HG02840 (cell line): ENCODE measurements around the gene EHMT1.
A peak's percentile ranks its signal among the peaks of the same experiment; 100 is the strongest.

Source experiments
- ATAC-seq: cut with Tn5 transposase; IDR thresholded peaks from one replicate; pipeline ENCODE4 v1.9.1; 2021; ENCODE audit warnings: mild to moderate bottlenecking, moderate library complexity, moderate number of reproducible peaks; ENCODE audit not compliant: unreplicated experiment, low FRiP score

The EHMT1 gene

DNA sequence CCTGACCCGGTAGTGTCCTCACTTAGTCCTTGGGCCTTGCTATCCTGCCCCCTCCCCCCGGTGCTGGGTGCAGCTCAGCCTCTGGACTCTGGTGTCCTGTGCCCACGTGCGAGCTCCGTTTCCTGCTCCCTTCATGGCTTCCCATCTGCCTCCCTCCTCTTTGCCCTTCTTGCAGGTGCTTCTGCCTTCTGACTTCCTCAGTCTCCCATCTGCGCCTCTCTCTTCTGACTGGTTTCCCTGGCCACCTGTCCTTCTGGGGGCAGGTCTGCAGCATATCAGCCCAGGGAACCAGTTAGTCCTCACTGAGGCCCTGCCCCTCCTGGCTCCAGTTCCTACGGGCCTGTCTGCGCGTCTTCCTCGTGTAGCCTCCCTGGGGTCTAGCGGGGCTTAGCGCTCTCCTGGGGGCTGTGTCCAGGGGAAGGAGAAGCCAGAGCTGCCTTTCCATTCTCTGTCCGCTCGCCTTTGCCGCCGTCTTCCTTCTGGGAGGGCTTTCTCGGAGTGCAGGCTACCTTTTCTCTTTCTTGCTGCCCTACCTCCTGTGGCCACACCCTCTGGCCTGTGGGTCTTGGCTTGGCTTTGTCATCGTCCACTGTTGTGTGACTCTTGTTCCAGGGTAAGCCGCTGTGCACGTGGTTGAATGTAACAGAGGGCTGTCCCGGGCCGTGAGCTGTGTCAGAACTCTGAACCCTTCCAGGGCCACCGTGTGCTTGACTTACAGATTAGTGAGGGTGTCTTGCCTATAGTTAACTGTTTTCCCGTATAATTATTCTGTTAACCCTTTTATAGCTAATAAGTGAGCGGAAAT is 51.8 kb downstream of the EHMT1 start:
- ATAC-seq = no peak

DNA sequence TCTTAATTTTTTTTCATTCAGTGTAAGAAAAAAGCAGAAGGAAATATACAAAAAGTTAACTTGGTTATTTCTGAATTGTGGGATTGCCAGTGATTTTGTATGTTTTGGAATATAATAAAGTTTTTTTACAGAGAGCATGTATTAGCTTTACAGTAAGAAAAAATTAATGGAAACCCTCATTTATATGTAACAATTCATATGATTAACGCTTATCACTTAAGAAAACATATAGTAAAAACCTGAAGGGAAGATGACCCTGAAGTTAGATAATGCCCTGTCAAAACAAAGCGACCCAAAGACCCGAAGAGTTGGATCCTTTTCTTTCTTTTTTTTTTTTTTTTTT is 52.4 kb downstream of the EHMT1 start:
- ATAC-seq = no peak

DNA sequence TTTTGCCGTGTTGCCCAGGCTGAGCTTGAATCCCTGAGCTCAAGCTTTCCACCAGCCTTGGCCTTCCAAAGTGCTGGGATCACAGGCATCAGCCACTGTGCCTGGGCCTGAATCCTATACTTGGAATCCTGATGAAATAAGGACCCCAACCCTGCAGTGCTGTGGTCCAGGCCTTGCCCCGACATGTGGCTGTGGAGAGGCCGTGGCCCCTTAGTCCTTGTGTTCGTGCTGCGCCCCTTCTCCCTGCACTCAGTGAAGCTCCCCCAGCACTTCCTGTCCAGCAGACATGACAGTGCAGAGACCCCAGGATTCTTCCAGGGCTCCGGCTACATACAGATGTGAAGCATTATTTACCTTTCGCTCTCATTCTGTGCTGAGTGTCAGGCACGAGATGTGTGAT is 52.9 kb downstream of the EHMT1 start:
- no peak for ATAC-seq

DNA sequence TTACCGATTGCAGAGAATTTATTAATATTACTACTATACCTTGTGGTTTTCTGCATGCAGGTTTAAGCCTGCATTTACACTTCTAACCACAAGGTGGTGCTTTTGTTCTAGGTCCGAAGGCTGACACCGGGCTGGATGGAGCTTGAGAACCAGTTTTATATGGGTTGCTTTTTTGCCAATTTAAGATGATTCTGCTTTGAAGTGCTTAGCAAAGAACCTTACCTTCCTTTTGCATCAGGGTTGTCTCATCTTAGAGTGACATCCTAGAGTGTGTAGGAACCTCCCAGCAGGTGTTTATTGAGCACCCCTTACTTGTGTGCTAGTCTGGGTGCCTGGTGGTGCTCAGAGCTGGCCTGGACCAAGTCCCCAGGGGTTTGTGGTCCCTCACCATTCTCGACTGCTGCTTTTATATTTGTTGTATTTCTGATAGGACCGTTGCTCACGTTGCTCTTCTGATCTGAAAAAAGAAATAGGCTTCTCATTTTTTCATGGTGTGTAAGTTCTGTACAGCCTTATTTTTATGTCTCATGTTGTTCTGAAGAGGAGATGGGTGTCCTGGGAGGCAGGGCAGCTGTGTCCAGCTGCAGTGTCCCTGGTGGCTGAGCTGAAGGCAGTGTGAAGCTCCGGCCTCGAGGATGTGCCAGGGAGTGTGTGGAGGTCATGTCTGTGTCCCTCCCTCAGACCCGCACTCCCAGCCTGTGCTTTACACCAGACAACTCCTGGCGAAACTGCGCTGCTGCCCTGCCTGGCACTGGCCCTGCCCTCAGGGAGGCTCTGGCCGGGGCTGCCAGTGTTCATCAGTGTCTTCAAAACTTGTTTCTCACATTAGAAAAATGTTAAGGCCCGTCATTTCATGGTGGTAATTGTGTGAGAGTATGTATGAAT is 54.3 kb downstream of the EHMT1 start:
- peak; percentile 68 for ATAC-seq

DNA sequence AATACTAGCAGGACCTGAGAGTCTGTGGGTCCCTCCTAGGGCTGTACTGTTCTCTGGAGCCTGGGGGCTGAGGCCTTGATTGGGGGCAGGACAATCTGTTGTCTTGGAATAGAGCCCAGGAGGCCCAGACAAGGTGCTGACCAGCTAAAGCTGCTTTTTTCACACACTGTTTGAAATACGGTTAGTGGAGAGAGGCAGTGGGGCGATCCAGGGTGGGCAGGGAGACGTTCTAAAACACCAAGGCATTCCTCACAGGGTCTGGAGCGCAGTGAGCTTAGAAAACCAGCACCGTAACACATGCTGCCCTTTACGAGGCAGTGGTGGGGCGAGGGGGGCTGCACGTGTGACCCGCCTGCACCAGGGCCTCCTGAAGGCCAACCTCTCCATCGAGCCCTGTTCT is 55.1 kb downstream of the EHMT1 start:
- ATAC-seq = no peak

DNA sequence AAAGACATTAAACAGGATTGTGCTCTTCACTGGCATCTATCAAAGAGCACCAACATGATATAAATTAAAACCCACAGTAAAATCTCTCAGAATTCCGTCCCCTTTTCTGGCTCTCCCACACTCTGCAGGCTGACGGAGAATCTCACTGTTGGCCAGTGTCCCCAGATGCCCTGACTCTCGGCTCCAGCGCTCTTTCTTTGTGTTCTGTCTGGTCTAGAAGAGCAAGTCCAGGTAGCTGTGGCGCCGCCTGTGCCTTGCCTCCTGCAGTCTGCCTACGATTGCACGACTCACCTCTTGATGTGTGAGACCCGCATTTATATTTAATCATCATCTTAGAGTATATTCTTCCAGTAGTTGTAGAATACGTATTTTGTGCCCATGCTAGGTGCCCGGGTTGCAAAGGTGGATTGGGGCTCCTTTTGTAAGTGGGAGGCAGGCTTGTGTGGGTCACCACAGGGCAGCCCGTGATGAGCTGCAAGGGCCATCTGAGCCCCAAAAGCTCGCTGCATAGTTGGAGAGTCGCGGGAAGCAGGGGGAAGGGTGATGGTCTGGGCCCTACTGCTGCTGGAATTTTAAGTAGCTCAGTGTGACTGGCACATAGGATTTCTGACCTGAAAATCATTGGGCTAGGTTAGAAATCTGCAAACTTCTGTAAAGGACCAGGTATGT is 55.6 kb downstream of the EHMT1 start:
- ATAC-seq = no peak

DNA sequence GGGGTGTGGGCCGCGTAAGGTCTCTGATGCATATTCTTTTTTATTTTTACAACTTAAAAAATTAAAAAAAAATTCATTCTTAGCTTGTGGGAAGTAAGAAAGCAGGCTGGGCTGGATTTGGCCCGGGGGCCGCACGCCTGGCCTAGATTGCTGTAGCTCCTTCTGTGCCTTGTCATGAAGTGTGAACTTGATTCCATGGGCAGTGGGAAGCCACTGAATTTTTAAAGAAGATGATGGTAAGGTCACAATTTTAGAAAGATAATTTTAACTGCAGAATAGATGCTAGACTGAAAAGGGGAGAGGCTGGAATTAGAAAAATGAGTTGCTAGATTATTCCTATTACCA is 56.1 kb downstream of the EHMT1 start:
- no peak for ATAC-seq

DNA sequence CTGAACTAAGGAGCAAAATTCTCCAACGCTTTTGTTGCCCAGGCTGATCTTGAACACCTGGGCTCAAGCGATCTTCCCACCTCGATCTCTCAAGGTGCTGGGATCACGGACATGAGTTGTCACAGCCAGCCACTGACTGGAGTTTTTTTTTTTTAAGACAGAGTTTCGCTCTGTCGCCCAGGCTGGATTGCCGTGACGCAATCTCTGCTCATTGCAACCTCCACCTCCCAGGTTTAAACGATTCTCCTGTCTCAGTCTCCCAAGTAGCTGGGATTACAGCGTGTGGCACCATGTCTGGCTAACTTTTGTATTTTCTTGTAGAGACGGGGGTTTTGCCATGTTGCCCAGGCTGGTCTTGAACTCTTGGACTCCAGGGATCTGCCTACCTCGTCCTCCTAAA is 58.2 kb downstream of the EHMT1 start:
- ATAC-seq = no peak

DNA sequence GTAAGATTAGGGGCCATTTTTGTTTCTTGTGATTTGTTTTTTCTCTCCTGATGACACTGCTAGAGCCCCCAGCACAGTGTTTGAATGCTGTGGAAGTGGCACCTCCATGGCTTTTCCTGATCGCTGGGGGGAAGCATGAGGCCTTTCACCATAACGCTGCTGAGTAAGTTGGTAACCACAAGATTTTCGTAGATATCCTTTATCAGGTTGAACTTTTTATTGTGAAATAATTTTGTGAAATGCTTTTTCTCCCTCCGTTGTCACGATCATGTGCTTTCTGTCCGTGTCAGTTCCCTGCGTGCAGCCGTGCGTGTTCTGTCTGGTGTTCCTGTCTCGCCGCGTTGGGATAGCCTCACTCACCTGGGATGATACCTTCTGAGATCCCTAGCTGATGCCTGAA is 59.4 kb downstream of the EHMT1 start:
- no peak for ATAC-seq

DNA sequence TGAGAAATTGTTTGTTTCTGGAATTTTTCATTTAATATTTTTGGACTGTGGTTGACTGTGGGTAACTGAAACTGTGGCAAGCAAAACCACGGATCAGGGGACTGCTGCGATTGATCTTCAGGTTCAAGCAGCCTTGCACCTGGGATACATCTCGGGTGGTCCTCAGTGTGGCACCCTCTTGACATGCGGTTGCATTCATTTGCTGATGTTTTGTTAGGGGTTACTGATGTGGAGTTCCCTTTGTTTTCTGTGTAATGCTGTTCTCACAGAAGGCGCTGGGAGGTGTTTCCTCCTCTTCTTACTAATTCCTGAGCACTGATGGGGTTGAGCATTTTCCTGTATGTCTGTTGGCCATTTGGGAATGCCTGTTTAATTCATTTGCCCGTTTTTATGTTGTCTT is 60.4 kb downstream of the EHMT1 start:
- ATAC-seq = no peak

DNA sequence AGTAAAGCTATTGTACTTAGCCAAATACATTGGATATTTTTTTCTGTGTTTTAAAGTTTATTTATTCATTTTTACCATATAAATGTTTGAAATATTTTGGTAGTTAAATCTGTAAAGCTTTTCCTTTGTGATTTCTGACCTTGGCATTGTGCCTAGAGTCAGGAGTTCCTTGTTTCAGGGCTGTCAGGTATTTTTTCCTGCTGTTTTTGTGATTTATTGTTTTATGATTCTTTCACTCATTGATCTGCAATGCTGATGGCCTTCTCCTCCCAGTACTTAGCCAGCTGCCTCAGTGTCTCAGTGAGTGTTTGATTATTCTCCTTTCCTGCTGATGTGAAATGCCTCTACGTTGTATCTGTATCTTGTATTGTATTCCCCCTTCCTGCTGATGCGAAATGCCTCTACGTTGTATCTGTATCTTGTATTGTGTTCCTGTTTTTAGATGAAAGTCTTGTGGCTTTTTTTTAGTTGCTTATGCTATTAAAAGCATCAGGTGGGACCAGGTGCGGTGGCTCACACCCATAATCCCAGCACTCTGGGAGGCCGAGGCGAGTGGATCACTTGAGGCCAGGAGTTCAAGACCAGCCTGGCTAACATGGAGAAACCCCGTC is 61.0 kb downstream of the EHMT1 start:
- no peak for ATAC-seq

DNA sequence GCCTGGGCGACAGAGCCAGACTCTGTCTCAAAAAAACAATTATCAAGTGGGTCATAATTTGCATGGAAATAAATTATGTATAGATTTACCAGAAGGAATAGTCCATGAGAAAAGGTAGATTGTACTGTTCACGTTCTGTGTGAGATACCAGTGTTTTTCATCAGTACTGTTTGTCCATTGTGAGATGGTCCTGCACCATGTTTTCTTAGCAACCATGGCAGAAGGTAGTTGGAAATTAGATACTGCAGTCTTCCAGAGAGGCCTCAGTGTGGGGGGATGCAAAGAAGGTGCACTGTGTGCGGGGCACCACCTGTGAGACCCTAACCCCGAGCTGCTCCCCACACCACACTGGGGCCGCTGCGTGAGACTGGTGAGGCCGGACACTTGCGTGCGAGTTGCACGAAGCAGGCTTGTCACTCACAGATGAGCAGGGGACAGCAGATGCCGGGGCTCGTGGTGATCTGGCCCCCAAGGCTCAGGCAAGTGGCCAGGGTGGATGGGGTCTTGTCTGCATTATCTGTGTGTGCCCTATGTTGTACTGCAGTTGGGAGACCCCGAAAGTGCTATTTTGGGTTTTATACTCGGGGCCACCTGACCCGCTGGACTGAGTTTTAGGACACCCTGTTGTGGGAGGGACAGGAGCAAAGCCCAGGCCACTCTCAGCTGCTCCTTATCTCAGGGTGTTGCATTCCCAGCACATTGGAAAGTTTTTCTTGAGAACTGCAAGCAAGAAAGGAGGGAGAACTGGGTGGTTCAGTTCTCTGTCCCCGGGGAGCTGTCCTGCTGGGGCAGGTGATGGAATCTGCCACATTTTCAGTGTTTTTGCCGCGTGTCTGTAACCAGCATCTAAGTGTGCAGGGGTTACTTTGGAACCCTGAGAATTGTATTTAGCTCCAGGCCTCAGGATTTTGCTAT is 61.9 kb downstream of the EHMT1 start:
- ATAC-seq = no peak

DNA sequence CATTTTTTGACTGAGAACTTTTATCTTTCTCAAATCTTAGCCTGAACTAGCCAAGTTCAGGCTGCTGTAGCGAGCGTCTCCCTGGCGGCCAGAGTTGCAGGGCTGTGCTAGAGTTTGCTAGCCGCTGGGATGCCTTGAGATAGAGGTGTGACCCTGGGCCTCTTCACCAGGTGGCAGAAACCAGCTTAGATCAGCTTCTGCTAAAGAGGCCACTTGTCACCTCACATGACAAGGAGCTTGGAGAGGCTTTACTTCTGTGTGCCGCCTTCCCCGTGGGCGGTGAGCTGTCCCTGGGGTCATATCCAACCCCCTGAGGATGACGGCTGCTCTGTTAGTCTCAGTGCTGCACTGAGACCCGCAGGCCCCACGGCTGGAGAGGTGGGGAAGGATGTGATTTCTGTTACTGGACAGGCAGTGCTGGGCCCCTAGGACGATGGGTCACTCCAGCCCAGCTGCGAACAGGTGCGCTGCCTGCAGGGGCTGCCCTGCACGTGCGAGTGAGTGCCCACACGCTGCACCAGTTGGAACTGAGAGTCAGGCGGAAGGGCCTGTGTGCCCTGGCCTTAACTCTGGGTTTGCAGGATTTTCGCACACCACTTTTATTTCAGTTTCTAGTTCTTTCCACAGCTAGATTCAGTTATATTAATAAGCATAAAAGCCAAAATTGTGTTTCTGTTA is 63.8 kb downstream of the EHMT1 start:
- no peak for ATAC-seq

DNA sequence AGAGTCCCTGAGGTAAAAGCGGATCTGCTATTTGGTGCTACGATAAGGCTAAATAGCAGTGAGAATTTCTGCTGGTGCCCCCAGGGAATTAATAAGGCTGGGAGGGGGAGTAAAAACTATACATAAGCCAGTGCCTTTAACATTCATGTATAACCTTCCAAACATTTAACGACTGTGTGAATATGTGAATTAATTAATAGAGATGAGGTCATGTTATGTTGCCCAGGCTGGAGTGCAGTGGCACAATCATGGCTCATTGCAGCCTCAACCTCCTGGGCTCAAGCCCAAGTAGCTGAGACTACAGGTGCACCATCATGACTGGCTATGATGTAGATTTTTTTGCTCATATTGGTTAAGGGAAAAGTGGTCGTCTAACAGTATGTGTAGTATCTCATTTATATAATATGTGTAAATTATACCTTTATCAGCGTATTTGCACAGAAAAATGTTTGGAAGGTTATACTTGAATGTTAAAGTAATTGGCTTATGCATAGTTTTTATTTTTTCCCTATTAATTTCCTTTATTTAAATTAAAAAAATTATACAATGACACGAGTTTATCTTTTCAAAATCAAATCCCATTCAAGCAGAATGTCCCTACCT is 64.6 kb downstream of the EHMT1 start:
- no peak for ATAC-seq

DNA sequence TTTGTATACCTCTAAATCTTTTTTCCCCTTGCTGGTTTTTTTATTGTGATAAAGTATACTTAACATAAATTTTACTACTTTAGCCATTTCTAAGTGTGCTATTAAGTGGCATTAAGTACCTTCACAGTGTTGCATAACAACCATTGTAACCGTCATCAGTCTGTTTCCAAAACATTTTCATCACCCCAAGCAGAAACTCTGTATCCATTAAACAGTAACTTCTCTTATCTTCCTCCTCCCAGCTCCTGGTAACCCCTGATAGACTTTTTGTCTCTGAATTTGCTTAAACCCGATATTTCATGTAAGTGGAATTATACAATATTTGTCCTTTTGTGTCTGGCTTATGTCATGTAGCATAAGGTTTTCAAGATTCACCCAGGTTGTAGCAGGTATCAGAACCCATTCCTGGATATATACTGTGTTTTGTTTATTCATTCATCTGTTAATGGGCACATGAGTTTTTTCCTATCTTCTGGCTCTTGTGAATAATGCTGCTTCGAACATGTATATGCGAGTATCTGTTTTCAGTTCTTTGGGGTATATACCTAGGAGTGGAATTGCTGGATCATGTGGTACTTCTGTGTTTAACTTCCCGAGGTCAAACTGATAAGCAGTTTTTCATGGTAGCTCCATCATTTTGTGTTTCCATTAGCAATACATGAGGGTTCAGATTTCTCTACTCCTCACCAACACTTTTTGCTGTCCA is 66.4 kb downstream of the EHMT1 start:
- no peak for ATAC-seq

DNA sequence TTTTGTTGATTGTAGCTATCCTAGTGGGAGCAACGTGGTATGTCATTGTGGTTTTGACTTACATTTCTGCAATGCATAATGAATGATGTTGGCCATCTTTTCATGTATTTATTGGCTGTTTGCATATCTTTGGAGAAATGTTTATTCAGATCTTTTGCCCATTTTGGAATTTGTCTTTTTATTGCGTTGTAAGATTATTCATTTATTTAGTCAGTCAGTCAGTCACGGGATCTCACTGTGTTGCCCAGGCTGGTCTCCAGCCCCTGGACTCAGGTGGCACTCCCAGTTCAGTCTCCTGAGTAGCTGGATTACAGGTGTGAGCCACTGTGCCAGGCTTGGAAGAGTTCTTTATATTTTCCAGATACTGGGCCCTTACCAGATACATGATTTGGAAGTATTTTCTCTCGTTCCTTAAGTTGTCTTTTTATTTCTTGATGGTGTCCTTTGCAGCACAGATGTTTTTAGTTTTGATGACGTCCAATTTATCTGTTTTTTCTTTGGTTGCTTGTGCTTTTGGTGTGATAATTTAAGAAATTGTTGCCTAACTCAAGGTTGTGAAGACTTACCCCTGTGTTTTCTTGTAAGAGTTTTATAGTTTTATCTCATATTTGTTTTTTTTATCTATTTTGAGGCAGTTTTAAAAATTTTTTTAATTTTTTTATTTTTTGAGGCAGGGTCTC is 67.1 kb downstream of the EHMT1 start:
- ATAC-seq = no peak

DNA sequence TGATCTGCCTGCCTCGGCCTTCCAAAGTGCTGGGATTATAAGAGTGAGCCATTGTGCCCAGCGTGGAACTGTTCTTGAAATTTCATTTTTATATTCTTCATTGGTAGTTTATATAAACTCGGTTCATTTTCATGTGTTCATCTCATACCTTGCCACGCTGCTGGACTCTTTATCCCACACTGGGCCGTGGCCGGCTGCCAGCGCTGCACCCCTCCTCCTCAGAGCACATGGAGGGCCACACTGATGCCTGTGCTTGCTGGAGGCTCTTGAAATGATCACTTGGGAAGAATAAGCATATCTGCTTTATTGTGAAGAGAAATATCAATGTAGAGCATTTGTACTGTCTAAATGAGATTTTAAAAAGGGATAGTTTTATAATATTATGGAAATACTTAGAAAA is 69.5 kb downstream of the EHMT1 start:
- ATAC-seq = no peak

DNA sequence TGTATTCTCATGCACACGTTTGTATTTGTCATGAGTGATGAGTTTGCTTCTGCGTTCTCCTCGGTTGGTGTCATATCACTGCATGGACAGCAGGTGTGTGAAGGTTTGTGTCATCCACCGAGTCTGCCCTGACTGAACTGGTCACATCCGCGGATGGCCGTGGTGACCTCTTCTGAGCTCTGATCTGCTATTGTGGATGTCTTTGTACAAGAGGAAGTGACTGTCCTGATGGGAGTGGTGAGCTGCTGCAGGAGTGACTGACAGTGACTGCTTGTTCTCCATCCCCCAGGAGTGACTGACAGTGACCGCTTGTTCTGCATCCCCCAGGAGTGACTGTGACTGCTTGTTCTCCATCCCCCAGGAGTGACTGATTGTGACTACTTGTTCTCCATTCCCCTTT is 69.9 kb downstream of the EHMT1 start:
- no peak for ATAC-seq
